Cardiac fibroblast (primary cell): ENCODE data around the gene GOLT1B.
A peak's percentile ranks its signal among the peaks of the same experiment; 100 is the strongest.

Source experiments
- DNase-seq, 2 donors: peaks; one replicate each; pipeline versions ENCODE4 v3.0.0 to v3.0.0-alpha.2; 2010; ENCODE audit warnings: low read depth in 2 of 2
- H3K4me3 ChIP-seq, 2 donors: replicated peaks in 1 of 2; 1 replicate in 1 of 2; 2 replicates in 1 of 2; pipeline ENCODE4 v1.5.1; 2011; ENCODE audit warnings: low read depth in 2 of 2, low read length in 2 of 2, mild to moderate bottlenecking in 2 of 2, moderate library complexity in 1 of 2
- TF ChIP-seq, protein P1 (sequence below): IDR thresholded peaks from one replicate; pipeline ENCODE4 v1.5.1; 2011; ENCODE audit warnings: low read depth, mild to moderate bottlenecking, low read length, inconsistent platforms

GOLT1B gene

DNA sequence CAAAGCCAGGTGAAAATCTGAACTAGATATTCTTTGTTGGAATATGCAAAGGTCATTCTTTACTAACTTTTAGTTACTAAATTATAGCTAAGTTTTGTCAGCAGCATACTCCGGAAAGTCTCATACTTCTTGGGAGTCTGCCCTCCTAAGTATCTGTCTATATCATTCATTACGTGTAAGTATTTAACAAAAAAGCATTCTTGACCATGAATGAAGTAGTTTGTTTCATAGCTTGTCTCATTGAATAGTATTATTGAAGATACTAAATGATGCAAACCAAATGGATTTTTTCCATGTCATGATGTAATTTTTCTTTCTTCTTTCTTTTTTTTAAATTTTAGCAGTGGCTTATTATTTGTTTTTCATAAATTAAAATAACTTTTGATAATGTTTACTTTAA lies 14.7 kb downstream of the GOLT1B start:
- DNase-seq = no peak
- TF ChIP-seq, protein P1, sequence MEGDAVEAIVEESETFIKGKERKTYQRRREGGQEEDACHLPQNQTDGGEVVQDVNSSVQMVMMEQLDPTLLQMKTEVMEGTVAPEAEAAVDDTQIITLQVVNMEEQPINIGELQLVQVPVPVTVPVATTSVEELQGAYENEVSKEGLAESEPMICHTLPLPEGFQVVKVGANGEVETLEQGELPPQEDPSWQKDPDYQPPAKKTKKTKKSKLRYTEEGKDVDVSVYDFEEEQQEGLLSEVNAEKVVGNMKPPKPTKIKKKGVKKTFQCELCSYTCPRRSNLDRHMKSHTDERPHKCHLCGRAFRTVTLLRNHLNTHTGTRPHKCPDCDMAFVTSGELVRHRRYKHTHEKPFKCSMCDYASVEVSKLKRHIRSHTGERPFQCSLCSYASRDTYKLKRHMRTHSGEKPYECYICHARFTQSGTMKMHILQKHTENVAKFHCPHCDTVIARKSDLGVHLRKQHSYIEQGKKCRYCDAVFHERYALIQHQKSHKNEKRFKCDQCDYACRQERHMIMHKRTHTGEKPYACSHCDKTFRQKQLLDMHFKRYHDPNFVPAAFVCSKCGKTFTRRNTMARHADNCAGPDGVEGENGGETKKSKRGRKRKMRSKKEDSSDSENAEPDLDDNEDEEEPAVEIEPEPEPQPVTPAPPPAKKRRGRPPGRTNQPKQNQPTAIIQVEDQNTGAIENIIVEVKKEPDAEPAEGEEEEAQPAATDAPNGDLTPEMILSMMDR = no peak
- no peak overlapping the region for H3K4me3 ChIP-seq

GRCh38 chr12:21518451-21518850 lies 16.9 kb downstream of the GOLT1B start:
- no peak for DNase-seq
- no peak overlapping the region for H3K4me3 ChIP-seq

DNA sequence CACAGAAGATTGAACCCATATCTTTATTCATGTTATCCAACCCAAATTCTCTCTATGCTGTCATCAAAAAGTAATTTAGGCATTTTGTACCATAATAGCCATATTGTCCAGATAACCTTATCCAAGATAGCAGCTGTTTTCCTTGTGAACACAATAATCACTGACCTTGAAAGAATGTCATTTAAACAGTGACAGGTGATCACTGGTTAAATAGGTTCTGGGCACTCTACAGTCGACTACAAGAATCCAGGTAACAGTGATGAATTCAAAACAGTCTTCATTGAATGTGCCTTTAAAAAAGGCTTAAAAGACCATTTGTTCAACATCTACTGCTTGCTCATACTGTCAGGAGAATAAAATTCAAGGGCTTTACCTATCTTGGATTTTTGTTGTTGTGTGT lies 20.0 kb downstream of the GOLT1B start:
- no peak for DNase-seq

More at GRCh38 chr12:21518451-21518850, 16.9 kb downstream of the GOLT1B start:
- TF ChIP-seq, protein P1 = no peak

GRCh38 chr12:21523148-21523547 lies 21.6 kb downstream of the GOLT1B start:
- DNase-seq = no peak
- no peak overlapping the region for H3K4me3 ChIP-seq
- TF ChIP-seq, protein P1 = no peak

More for the DNA sequence above, 20.0 kb downstream of the GOLT1B start:
- no peak overlapping the region for H3K4me3 ChIP-seq
- TF ChIP-seq, protein P1 = no peak

- peak; percentile 5 to 42 for DNase-seq
- peak within 1 kb of the TSS; percentile 66 to 67 for H3K4me3 ChIP-seq
- TF ChIP-seq, protein P1 = no peak
Measured at GRCh38 chr12:21526053-21526452, 24.5 kb downstream of the GOLT1B start, which contains the start of gene SPX. TSS of gene SPX (plus strand) at chr12:21526296. CDS start at chr12:21526473, 177 bp downstream.

GRCh38 chr12:21526721-21527345 lies 25.2 kb downstream of the GOLT1B start:
- TF ChIP-seq, protein P1 = no peak
- DNase-seq = no peak
- peak overlapping the region; percentile 66 to 67 for H3K4me3 ChIP-seq
